22Rv1 (cell line): ENCODE results near the gene CUL2.

Source experiments
- ZFX ChIP-seq: fragments of 450-650 bp; IDR thresholded peaks from 2 replicates; pipeline ENCODE4 v1.6.1; 2017; ENCODE audit warnings: antibody characterized with exemption, borderline replicate concordance
- TF ChIP-seq, protein P1 (sequence below): fragments of 450-650 bp; IDR thresholded peaks from 2 replicates; pipeline ENCODE4 v1.5.1; 2017; ENCODE audit warnings: mild to moderate bottlenecking

DNA sequence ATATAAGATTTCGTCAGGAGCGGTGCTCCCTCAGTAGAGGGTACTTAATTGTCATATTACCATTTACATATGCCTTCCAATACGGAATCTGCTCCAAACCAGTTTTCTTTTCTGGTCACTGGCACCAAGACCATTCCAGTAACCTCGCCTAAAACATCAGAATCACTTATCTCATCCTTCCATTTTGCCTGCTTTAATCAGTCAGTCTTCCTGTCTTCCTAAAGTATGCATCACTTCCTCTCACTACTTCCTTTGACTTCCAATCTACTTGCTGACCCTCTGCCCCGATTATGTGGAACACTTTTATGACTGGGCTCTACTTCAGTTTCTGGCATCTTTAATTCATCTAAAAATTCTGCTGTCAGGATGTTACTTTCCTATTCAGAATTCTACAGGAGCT, 33.5 kb downstream of the CUL2 start:
- no peak for TF ChIP-seq ZFX
- TF ChIP-seq, protein P1, sequence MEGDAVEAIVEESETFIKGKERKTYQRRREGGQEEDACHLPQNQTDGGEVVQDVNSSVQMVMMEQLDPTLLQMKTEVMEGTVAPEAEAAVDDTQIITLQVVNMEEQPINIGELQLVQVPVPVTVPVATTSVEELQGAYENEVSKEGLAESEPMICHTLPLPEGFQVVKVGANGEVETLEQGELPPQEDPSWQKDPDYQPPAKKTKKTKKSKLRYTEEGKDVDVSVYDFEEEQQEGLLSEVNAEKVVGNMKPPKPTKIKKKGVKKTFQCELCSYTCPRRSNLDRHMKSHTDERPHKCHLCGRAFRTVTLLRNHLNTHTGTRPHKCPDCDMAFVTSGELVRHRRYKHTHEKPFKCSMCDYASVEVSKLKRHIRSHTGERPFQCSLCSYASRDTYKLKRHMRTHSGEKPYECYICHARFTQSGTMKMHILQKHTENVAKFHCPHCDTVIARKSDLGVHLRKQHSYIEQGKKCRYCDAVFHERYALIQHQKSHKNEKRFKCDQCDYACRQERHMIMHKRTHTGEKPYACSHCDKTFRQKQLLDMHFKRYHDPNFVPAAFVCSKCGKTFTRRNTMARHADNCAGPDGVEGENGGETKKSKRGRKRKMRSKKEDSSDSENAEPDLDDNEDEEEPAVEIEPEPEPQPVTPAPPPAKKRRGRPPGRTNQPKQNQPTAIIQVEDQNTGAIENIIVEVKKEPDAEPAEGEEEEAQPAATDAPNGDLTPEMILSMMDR = no peak
